GM23338 (cell line): Measurements from ENCODE around the gene KCNT2. TPM values are rescaled to one million over a fixed set of nuclear protein-coding genes. Genes with fewer than 3 reads are reported as not detected.
A peak's percentile ranks its signal among the peaks of the same experiment; 100 is the strongest.

Experiments used
- ATAC-seq: fragments of 200-7000 bp; cut with Tn5 transposase; 3 replicates; pipeline ENCODE4 v1.9.1; 2020
- DNase-seq: peaks from one replicate; pipeline ENCODE4 v3.0.0-alpha.2; 2015; ENCODE audit warnings: low spot score
- H2AFZ ChIP-seq: fragments of 200-600 bp; sonication (generic); 2 replicates; pipeline ENCODE4 v1.8.0; 2016; ENCODE audit warnings: antibody characterized with exemption, mild to moderate bottlenecking, moderate library complexity
- H3F3A ChIP-seq: fragments of 200-600 bp; sonication (generic); replicated peaks from 2 replicates; pipeline ENCODE4 v1.8.0; 2017; ENCODE audit warnings: antibody characterized with exemption, mixed run types, low read depth
- H3K27ac ChIP-seq: fragments of 200-600 bp; sonication (generic); 2 replicates; pipeline ENCODE4 v1.6.1; 2016; ENCODE audit warnings: low read depth
- H3K27me3 ChIP-seq: fragments of 200-600 bp; sonication (generic); 2 replicates; pipeline ENCODE4 v1.8.0; 2016; ENCODE audit warnings: mild to moderate bottlenecking, mixed run types, moderate library complexity; ENCODE audit not compliant: insufficient read depth
- H3K36me3 ChIP-seq: fragments of 200-600 bp; sonication (generic); 2 replicates; pipeline ENCODE4 v1.8.0; 2016; ENCODE audit warnings: mild to moderate bottlenecking; ENCODE audit not compliant: insufficient read depth
- H3K4me1 ChIP-seq: fragments of 200-600 bp; sonication (generic); 2 replicates; pipeline ENCODE4 v1.8.0; 2016; ENCODE audit warnings: mild to moderate bottlenecking, moderate library complexity; ENCODE audit not compliant: insufficient read depth
- H3K4me2 ChIP-seq: fragments of 200-600 bp; sonication (generic); 2 replicates; pipeline ENCODE4 v1.7.1; 2017; ENCODE audit warnings: mixed run types
- H3K4me3 ChIP-seq: fragments of 200-600 bp; sonication (generic); 2 replicates; pipeline ENCODE4 v1.6.1; 2016; ENCODE audit warnings: mixed run types
- H3K79me2 ChIP-seq: fragments of 200-600 bp; sonication (generic); replicated peaks from 2 replicates; pipeline ENCODE4 v1.8.0; 2017; ENCODE audit warnings: mild to moderate bottlenecking; ENCODE audit not compliant: insufficient read depth
- H3K9me2 ChIP-seq: fragments of 200-600 bp; sonication (generic); 2 replicates; pipeline ENCODE4 v1.8.0; 2017; ENCODE audit not compliant: insufficient read depth
- H4K20me1 ChIP-seq: fragments of 200-600 bp; sonication (generic); replicated peaks from 2 replicates; pipeline ENCODE4 v1.8.0; 2017; ENCODE audit warnings: mild to moderate bottlenecking; ENCODE audit not compliant: insufficient read depth
- H3K27ac Mint-ChIP-seq: 2 replicates; pipeline ENCODE4 v1.8.0; 2020; ENCODE audit warnings: inconsistent platforms, mild to moderate bottlenecking, moderate library complexity, mixed read lengths
- H3K27me3 Mint-ChIP-seq: 3 replicates; pipeline ENCODE4 v1.8.0; 2022; ENCODE audit warnings: low read depth, mild to moderate bottlenecking, moderate library complexity, mixed read lengths, inconsistent platforms; ENCODE audit not compliant: insufficient read depth, poor library complexity
- H3K36me3 Mint-ChIP-seq: 3 replicates; pipeline ENCODE4 v1.8.0; 2021; ENCODE audit warnings: low read depth, mild to moderate bottlenecking, inconsistent platforms, moderate library complexity, mixed read lengths
- H3K4me1 Mint-ChIP-seq: 3 replicates; pipeline ENCODE4 v1.8.0; 2020; ENCODE audit warnings: mild to moderate bottlenecking, inconsistent platforms, mixed read lengths
- H3K4me3 Mint-ChIP-seq: 3 replicates; pipeline ENCODE4 v1.8.0; 2021; ENCODE audit warnings: moderate library complexity, mild to moderate bottlenecking, inconsistent platforms, mixed read lengths
- H3K9me3 Mint-ChIP-seq: 3 replicates; pipeline ENCODE4 v1.8.0; 2020; ENCODE audit warnings: moderate library complexity, mild to moderate bottlenecking, inconsistent platforms, mixed read lengths
- CREB1 ChIP-seq: fragments of 250-450 bp; sonication (Bioruptor Pico); IDR thresholded peaks from 2 replicates; pipeline ENCODE4 v1.5.0; 2020; ENCODE audit warnings: low read depth, mild to moderate bottlenecking, moderate library complexity
- EZH2phosphoT487 ChIP-seq: fragments of 200-600 bp; sonication (generic); IDR thresholded peaks from one replicate; pipeline ENCODE4 v1.8.1; 2018; ENCODE audit warnings: antibody characterized with exemption; ENCODE audit not compliant: unreplicated experiment
- JUNB ChIP-seq: IDR thresholded peaks from one replicate; pipeline ENCODE4 v1.6.1; 2016; ENCODE audit warnings: antibody characterized with exemption; ENCODE audit not compliant: unreplicated experiment
- POLR2AphosphoS5 ChIP-seq: IDR thresholded peaks from 2 replicates; pipeline ENCODE4 v1.6.1; 2016; ENCODE audit warnings: antibody characterized with exemption, low read depth
- ZNF114 ChIP-seq: fragments of 250-450 bp; sonication (Bioruptor Pico); IDR thresholded peaks from 2 replicates; pipeline ENCODE4 v1.5.0; 2020; ENCODE audit warnings: mild to moderate bottlenecking, moderate library complexity
- polyA plus RNA-seq: library from polyadenylated mRNA; unstranded; fragments of >200 nt; fragmentation: Nextera tagmentation; extraction: Ambion mirVana; gene quantifications from 2 replicates; pipeline ENCODE4 v1.2.1, GENCODE V29; 2016
- total RNA-seq: library from RNA; depleted of rRNA; stranded (reverse); fragments of >200 nt; shearing (Covaris generic); gene quantifications from 2 replicates; pipeline ENCODE4 v1.2.3, GENCODE V29; 2014
- TF ChIP-seq, protein P1 (sequence below): fragments of 250-450 bp; sonication (Bioruptor Pico); IDR thresholded peaks from 2 replicates; pipeline ENCODE4 v1.5.0; 2020; ENCODE audit warnings: mild to moderate bottlenecking, moderate library complexity
- TF ChIP-seq, protein P2 (sequence below): IDR thresholded peaks from one replicate; pipeline ENCODE4 v1.6.1; 2018; ENCODE audit warnings: antibody characterized with exemption; ENCODE audit not compliant: unreplicated experiment

The KCNT2 gene
- total and polyA plus RNA-seq, 2 experiments from 2014 or later, result 5.4 to 13.4 TPM

DNA sequence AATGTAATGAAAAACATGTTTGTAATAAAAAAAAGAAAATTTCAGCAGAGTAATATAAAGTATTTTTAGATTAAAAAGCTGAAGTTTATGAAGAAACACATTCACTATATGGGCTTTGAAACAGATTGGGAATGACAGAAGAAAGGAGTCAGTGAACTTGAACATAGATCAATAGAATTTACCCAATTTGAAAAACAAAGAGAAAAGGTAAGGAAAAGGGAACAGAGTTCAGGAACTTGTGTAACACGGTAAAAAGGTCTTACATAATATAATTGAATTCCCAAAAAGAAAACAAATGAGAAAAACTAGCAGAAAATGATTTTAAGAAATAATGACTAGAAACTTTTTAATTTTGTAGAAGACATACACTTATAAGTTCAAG lies 206.8 kb downstream of the KCNT2 start (continued):
- TF ChIP-seq, protein P1, sequence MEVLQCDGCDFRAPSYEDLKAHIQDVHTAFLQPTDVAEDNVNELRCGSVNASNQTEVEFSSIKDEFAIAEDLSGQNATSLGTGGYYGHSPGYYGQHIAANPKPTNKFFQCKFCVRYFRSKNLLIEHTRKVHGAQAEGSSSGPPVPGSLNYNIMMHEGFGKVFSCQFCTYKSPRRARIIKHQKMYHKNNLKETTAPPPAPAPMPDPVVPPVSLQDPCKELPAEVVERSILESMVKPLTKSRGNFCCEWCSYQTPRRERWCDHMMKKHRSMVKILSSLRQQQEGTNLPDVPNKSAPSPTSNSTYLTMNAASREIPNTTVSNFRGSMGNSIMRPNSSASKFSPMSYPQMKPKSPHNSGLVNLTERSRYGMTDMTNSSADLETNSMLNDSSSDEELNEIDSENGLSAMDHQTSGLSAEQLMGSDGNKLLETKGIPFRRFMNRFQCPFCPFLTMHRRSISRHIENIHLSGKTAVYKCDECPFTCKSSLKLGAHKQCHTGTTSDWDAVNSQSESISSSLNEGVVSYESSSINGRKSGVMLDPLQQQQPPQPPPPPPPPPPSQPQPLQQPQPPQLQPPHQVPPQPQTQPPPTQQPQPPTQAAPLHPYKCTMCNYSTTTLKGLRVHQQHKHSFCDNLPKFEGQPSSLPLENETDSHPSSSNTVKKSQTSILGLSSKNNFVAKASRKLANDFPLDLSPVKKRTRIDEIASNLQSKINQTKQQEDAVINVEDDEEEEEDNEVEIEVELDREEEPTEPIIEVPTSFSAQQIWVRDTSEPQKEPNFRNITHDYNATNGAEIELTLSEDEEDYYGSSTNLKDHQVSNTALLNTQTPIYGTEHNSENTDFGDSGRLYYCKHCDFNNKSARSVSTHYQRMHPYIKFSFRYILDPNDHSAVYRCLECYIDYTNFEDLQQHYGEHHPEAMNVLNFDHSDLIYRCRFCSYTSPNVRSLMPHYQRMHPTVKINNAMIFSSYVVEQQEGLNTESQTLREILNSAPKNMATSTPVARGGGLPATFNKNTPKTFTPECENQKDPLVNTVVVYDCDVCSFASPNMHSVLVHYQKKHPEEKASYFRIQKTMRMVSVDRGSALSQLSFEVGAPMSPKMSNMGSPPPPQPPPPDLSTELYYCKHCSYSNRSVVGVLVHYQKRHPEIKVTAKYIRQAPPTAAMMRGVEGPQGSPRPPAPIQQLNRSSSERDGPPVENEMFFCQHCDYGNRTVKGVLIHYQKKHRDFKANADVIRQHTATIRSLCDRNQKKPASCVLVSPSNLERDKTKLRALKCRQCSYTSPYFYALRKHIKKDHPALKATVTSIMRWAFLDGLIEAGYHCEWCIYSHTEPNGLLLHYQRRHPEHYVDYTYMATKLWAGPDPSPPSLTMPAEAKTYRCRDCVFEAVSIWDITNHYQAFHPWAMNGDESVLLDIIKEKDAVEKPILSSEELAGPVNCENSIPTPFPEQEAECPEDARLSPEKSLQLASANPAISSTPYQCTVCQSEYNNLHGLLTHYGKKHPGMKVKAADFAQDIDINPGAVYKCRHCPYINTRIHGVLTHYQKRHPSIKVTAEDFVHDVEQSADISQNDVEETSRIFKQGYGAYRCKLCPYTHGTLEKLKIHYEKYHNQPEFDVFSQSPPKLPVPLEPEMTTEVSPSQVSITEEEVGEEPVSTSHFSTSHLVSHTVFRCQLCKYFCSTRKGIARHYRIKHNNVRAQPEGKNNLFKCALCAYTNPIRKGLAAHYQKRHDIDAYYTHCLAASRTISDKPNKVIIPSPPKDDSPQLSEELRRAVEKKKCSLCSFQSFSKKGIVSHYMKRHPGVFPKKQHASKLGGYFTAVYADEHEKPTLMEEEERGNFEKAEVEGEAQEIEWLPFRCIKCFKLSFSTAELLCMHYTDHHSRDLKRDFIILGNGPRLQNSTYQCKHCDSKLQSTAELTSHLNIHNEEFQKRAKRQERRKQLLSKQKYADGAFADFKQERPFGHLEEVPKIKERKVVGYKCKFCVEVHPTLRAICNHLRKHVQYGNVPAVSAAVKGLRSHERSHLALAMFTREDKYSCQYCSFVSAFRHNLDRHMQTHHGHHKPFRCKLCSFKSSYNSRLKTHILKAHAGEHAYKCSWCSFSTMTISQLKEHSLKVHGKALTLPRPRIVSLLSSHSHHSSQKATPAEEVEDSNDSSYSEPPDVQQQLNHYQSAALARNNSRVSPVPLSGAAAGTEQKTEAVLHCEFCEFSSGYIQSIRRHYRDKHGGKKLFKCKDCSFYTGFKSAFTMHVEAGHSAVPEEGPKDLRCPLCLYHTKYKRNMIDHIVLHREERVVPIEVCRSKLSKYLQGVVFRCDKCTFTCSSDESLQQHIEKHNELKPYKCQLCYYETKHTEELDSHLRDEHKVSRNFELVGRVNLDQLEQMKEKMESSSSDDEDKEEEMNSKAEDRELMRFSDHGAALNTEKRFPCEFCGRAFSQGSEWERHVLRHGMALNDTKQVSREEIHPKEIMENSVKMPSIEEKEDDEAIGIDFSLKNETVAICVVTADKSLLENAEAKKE, result no peak
- no peak for TF ChIP-seq ZNF114 (CRISPR knock-in tag)
- TF ChIP-seq POLR2AphosphoS5, result no peak

DNA sequence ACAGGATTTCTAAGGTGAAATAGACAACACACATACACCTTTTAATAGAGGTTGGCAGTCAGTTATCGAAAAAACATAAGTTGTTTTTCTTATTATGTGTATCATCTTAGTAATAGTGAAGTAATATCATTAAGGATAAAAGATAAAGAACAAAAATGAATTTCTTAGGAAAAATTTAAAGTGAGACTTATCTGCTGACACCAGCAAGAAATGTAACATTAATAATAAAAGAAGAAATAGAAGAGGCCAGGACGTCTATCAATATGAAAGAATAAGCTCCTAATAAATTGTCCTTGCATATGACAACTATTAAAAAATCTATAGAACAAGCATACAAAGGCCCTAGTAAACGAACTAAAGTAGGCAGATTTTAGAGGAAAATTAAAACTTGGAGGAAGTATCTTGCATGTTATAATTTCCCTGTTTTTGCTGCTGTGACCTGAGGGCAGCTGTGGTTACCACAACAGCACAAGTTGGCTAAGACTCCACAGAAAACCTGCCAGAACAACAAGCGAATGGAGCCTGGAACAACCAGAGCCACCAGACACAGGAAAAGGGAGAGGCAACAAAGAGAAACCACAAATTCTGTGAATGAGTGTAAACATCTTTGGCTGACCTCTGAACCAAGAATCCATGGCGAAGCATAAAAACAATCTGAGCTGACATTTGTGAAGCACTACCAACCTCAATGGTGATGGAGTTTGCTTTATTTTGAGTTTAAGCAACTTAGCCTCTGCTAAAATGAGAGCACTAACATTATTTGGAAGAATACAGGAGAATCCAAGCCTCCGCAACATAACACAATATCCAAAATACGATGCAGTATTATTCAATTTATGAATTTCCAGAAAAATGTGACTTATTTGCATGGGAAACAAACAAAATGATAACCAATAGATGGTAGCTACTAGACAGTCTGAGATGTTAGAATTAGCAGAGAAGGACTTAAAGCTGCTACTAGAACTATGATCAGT lies 207.5 kb downstream of the KCNT2 start:
- peak overlapping the region; percentile 83 for H3K27ac Mint-ChIP-seq
- H3K27me3 Mint-ChIP-seq, result no peaks in the 10 kb centered on the region
- peaks cover 26% of the 10 kb centered on the region for H3K4me1 Mint-ChIP-seq
- H3K36me3 Mint-ChIP-seq, result no peaks in the 10 kb centered on the region
- DNase-seq (no peak), ATAC-seq (no peak)
- Histone ChIP-seq H4K20me1 (no peaks in the 10 kb centered on the region), H3K4me3 (no peak overlapping the region), H2AFZ (no peak overlapping the region), H3K9me2 (no peaks in the 10 kb centered on the region), H3K36me3 (no peaks in the 10 kb centered on the region), H3K79me2 (no peaks in the 10 kb centered on the region), H3F3A (no peaks in the 10 kb centered on the region), H3K27ac (no peak overlapping the region), H3K4me2 (no peak overlapping the region), H3K27me3 (no peaks in the 10 kb centered on the region), H3K4me1 (no peaks in the 10 kb centered on the region; the same call in 1 of the 2 replicates)
- no peak overlapping the region for H3K4me3 Mint-ChIP-seq
- no peaks in the 10 kb centered on the region for H3K9me3 Mint-ChIP-seq
- no peak for TF ChIP-seq JUNB
- no peak for TF ChIP-seq ZNF114 (CRISPR knock-in tag)
- no peak for TF ChIP-seq CREB1 (CRISPR knock-in tag)
- no peak for TF ChIP-seq EZH2phosphoT487
- TF ChIP-seq POLR2AphosphoS5, result no peak
- TF ChIP-seq, protein P2, sequence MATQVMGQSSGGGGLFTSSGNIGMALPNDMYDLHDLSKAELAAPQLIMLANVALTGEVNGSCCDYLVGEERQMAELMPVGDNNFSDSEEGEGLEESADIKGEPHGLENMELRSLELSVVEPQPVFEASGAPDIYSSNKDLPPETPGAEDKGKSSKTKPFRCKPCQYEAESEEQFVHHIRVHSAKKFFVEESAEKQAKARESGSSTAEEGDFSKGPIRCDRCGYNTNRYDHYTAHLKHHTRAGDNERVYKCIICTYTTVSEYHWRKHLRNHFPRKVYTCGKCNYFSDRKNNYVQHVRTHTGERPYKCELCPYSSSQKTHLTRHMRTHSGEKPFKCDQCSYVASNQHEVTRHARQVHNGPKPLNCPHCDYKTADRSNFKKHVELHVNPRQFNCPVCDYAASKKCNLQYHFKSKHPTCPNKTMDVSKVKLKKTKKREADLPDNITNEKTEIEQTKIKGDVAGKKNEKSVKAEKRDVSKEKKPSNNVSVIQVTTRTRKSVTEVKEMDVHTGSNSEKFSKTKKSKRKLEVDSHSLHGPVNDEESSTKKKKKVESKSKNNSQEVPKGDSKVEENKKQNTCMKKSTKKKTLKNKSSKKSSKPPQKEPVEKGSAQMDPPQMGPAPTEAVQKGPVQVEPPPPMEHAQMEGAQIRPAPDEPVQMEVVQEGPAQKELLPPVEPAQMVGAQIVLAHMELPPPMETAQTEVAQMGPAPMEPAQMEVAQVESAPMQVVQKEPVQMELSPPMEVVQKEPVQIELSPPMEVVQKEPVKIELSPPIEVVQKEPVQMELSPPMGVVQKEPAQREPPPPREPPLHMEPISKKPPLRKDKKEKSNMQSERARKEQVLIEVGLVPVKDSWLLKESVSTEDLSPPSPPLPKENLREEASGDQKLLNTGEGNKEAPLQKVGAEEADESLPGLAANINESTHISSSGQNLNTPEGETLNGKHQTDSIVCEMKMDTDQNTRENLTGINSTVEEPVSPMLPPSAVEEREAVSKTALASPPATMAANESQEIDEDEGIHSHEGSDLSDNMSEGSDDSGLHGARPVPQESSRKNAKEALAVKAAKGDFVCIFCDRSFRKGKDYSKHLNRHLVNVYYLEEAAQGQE, result no peak
